HCT116 (cell line): ENCODE results near the gene SNX3.

ENCODE experiments used
- EZH2 ChIP-seq: fragments of 200-600 bp; sonication (generic); IDR thresholded peaks from 2 replicates; pipeline ENCODE4 v1.6.1; 2017; ENCODE audit warnings: antibody characterized with exemption, mixed run types
- POLR2A ChIP-seq: IDR thresholded peaks from 2 replicates; pipeline ENCODE4 v1.7.0; 2011; ENCODE audit warnings: borderline replicate concordance; ENCODE audit not compliant: insufficient read depth, insufficient read length; ENCODE audit errors: extremely low read depth
- RAD21 ChIP-seq: IDR thresholded peaks from 2 replicates; pipeline ENCODE4 v1.6.1; 2012; ENCODE audit warnings: low read depth, mild to moderate bottlenecking
- ZFX ChIP-seq: fragments of 450-650 bp; IDR thresholded peaks from 2 replicates; pipeline ENCODE4 v1.6.1; 2017
- TF ChIP-seq, protein P1 (sequence below), 3 experiments: fragments of 200-600 bp in 1 of 3; sonication (generic) in 1 of 3; IDR thresholded peaks in 2 of 3; conservative IDR thresholded peaks in 1 of 3; 2 replicates each; pipeline ENCODE4 v1.5.1; 2012 to 2017; ENCODE audit warnings: low read depth in 2 of 3, low read length in 2 of 3, antibody characterized with exemption in 1 of 3, borderline replicate concordance in 1 of 3, control low read depth in 1 of 3, mild to moderate bottlenecking in 1 of 3, mixed read lengths in 1 of 3, mixed run types in 1 of 3, moderate library complexity in 1 of 3; ENCODE audit not compliant: insufficient read depth in 1 of 3

DNA sequence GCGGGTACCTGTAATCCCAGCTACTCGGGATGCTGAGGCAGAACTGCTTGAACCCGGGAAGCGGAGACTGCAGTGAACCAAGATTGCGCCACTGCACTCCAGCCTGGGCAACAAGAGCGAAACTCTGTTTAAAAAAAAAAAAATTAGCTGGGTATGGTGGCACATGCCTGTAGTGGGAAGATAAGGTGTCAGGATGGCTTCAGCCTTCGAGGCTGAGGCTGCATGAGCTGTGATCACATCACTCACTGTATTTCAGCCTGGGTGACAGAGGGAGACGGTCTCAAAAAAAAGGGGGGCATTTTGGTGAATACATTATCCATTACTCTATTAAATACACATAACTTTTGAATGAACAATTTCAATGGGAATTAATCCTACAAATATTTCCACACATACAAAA lies 32.4 kb downstream of the SNX3 start:
- TF ChIP-seq POLR2A: no peak
- TF ChIP-seq, protein P1, sequence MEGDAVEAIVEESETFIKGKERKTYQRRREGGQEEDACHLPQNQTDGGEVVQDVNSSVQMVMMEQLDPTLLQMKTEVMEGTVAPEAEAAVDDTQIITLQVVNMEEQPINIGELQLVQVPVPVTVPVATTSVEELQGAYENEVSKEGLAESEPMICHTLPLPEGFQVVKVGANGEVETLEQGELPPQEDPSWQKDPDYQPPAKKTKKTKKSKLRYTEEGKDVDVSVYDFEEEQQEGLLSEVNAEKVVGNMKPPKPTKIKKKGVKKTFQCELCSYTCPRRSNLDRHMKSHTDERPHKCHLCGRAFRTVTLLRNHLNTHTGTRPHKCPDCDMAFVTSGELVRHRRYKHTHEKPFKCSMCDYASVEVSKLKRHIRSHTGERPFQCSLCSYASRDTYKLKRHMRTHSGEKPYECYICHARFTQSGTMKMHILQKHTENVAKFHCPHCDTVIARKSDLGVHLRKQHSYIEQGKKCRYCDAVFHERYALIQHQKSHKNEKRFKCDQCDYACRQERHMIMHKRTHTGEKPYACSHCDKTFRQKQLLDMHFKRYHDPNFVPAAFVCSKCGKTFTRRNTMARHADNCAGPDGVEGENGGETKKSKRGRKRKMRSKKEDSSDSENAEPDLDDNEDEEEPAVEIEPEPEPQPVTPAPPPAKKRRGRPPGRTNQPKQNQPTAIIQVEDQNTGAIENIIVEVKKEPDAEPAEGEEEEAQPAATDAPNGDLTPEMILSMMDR (IDR thresholded peaks at IDR 0.05 in 2 of 3, conservative IDR thresholded peaks at IDR 0.05 in 1 of 3; ENCODE audit: borderline replicate concordance in 1 of 3, insufficient read depth in 1 of 3, low read depth in 2 of 3, low read length in 2 of 3): no peak
- no peak for TF ChIP-seq RAD21
- TF ChIP-seq EZH2: no peak
- TF ChIP-seq ZFX: no peak
